ENCODE data around the gene BTN3A1. TPM values are rescaled to one million over a fixed set of nuclear protein-coding genes. Genes with fewer than 3 reads are reported as not detected.
"Not testable (repeated sequence)": the region's sequence is repeated elsewhere in the genome, so short reads cannot be mapped to it uniquely, and the experiment has no call there.

The BTN3A1 gene
- total RNA-seq, 3 donors from 2014 or later (not counting 1 experiment from before 2014, with no cell fraction given): 285 to 373 (median 348) TPM

GRCh38 chr6:26431258-26432172 is 29.4 kb downstream of the BTN3A1 start:
- Histone ChIP-seq H3K9me3 (ENCODE audit: control insufficient read depth, insufficient read depth, low read length) (peaks cover 5% of the 10 kb centered on the region), H3K4me1 (ENCODE audit: control insufficient read depth, insufficient read depth, low read length) (no peaks in the 10 kb centered on the region), H3K27ac (ENCODE audit: low read length) (no peak overlapping the region), H3K27me3 (ENCODE audit: control insufficient read depth, insufficient read depth, low read length) (no peaks in the 10 kb centered on the region), H3K36me3 (ENCODE audit: control insufficient read depth, insufficient read depth, low read length) (no peaks in the 10 kb centered on the region), H3K4me3 (ENCODE audit: low read length) (no peak overlapping the region)
- Mint-ChIP-seq H3K27me3 (ENCODE audit: low read depth in 2 of 2) (no peaks in the 10 kb centered on the region), H3K27ac (no peak overlapping the region), H3K4me1 (no peaks in the 10 kb centered on the region), H3K36me3 (peaks cover 16% of the 10 kb centered on the region), H3K4me3 (no peak overlapping the region), H3K9me3 (peaks cover 0 to 2% of the 10 kb centered on the region in 2 donors)
- 92% methylated on average over 6 of the region's 6 CpGs for WGBS (ENCODE audit: insufficient coverage)
- DNase-seq (no peak), ATAC-seq (no peak)
- TF ChIP-seq, protein P1, sequence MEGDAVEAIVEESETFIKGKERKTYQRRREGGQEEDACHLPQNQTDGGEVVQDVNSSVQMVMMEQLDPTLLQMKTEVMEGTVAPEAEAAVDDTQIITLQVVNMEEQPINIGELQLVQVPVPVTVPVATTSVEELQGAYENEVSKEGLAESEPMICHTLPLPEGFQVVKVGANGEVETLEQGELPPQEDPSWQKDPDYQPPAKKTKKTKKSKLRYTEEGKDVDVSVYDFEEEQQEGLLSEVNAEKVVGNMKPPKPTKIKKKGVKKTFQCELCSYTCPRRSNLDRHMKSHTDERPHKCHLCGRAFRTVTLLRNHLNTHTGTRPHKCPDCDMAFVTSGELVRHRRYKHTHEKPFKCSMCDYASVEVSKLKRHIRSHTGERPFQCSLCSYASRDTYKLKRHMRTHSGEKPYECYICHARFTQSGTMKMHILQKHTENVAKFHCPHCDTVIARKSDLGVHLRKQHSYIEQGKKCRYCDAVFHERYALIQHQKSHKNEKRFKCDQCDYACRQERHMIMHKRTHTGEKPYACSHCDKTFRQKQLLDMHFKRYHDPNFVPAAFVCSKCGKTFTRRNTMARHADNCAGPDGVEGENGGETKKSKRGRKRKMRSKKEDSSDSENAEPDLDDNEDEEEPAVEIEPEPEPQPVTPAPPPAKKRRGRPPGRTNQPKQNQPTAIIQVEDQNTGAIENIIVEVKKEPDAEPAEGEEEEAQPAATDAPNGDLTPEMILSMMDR (IDR thresholded peaks at IDR 0.05): no peak
- intact Hi-C loops (cut with micrococcal nuclease): no loop called here

- 96% methylated on average over 4 of the region's 5 CpGs for WGBS (ENCODE audit: insufficient coverage)
- Histone ChIP-seq H3K27ac (ENCODE audit: low read length) (no peak overlapping the region), H3K4me3 (ENCODE audit: low read length) (no peak overlapping the region), H3K9me3 (ENCODE audit: control insufficient read depth, insufficient read depth, low read length) (peaks cover 5% of the 10 kb centered on the region), H3K4me1 (ENCODE audit: control insufficient read depth, insufficient read depth, low read length) (no peaks in the 10 kb centered on the region), H3K36me3 (ENCODE audit: control insufficient read depth, insufficient read depth, low read length) (no peaks in the 10 kb centered on the region), H3K27me3 (ENCODE audit: control insufficient read depth, insufficient read depth, low read length) (no peaks in the 10 kb centered on the region)
- Mint-ChIP-seq H3K9me3 (peaks cover 0 to 2% of the 10 kb centered on the region in 2 donors), H3K36me3 (peaks cover 16% of the 10 kb centered on the region), H3K27me3 (ENCODE audit: low read depth in 2 of 2) (no peaks in the 10 kb centered on the region), H3K4me1 (no peaks in the 10 kb centered on the region), H3K27ac (no peak overlapping the region), H3K4me3 (no peak overlapping the region)
- intact Hi-C loops (cut with micrococcal nuclease): no loop called here
- DNase-seq (no peak), ATAC-seq (no peak)
- TF ChIP-seq, protein P1 (IDR thresholded peaks at IDR 0.05): no peak
Measured at GRCh38 chr6:26432627-26433201, 30.6 kb downstream of the BTN3A1 start.

GRCh38 chr6:26433680-26434079 is 31.6 kb downstream of the BTN3A1 start:
- H3K27ac Mint-ChIP-seq; H3K27me3 Mint-ChIP-seq (ENCODE audit: low read depth in 2 of 2); H3K4me1 ChIP-seq (ENCODE audit: control insufficient read depth, insufficient read depth, low read length); H3K27me3 ChIP-seq (ENCODE audit: control insufficient read depth, insufficient read depth, low read length); intact Hi-C loops (cut with micrococcal nuclease); ATAC-seq; H3K36me3 ChIP-seq (ENCODE audit: control insufficient read depth, insufficient read depth, low read length); H3K27ac ChIP-seq (ENCODE audit: low read length); H3K4me3 ChIP-seq (ENCODE audit: low read length); H3K9me3 ChIP-seq (ENCODE audit: control insufficient read depth, insufficient read depth, low read length); DNase-seq; H3K9me3 Mint-ChIP-seq; H3K4me1 Mint-ChIP-seq; H3K4me3 Mint-ChIP-seq: not testable (repeated sequence)
- peaks cover 16% of the 10 kb centered on the region for H3K36me3 Mint-ChIP-seq
- 98% methylated on average over 8 of the region's 8 CpGs for WGBS (ENCODE audit: insufficient coverage)

DNA sequence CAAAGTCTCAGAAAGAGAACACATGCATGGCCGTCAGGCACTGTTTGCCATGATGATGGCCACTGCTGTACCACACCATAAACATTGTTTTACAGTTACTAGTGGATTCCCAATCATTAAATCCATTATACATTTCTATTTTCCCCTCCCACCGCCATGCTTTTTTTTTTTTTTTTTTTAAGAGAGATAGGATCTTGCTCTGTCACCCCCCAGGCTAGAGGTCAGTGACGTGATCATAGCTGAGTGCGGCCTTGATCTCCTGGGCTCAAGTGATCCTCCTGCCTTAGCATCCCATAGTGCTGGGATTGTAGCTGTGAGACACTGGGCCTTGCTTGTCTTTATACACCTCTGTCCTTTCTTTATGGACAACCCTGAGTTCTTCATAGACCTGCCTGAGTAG is 33.9 kb downstream of the BTN3A1 start:
- H3K9me3 Mint-ChIP-seq: peaks cover 0 to 2% of the 10 kb centered on the region in 2 donors
- H3K4me3 Mint-ChIP-seq: no peak overlapping the region
- no peak for ATAC-seq

More for the DNA sequence above, 33.9 kb downstream of the BTN3A1 start:
- DNase-seq: no peak
- H3K27ac Mint-ChIP-seq: no peak overlapping the region
- H3K36me3 ChIP-seq (ENCODE audit: control insufficient read depth, insufficient read depth, low read length): no peaks in the 10 kb centered on the region
- peaks cover 16 to 19% of the 10 kb centered on the region in 2 donors for H3K4me1 Mint-ChIP-seq
- no peak overlapping the region for H3K27ac ChIP-seq (ENCODE audit: low read length)
- peaks cover 5% of the 10 kb centered on the region for H3K4me1 ChIP-seq (ENCODE audit: control insufficient read depth, insufficient read depth, low read length)
- H3K4me3 ChIP-seq (ENCODE audit: low read length): no peak overlapping the region
- peaks cover 22% of the 10 kb centered on the region for H3K36me3 Mint-ChIP-seq
- peaks cover 5% of the 10 kb centered on the region for H3K9me3 ChIP-seq (ENCODE audit: control insufficient read depth, insufficient read depth, low read length)
- WGBS (ENCODE audit: insufficient coverage): 97% methylated on average over 4 of the region's 4 CpGs
- no peaks in the 10 kb centered on the region for H3K27me3 ChIP-seq (ENCODE audit: control insufficient read depth, insufficient read depth, low read length)
- intact Hi-C loops (cut with micrococcal nuclease): no loop called here
- TF ChIP-seq, protein P1 (IDR thresholded peaks at IDR 0.05): no peak
- H3K27me3 Mint-ChIP-seq (ENCODE audit: low read depth in 2 of 2): no peaks in the 10 kb centered on the region
